ENCODE results near the gene PRM2. TPM values are rescaled to one million over a fixed set of nuclear protein-coding genes. Genes with fewer than 3 reads are reported as not detected.
A peak's percentile ranks its signal among the peaks of the same experiment; 100 is the strongest.

Gene PRM2
- total and polyA plus RNA-seq, 2 of the 8 experiments (the other 6 are each of a cell fraction or from before 2014, with no cell fraction given): not detected

DNA sequence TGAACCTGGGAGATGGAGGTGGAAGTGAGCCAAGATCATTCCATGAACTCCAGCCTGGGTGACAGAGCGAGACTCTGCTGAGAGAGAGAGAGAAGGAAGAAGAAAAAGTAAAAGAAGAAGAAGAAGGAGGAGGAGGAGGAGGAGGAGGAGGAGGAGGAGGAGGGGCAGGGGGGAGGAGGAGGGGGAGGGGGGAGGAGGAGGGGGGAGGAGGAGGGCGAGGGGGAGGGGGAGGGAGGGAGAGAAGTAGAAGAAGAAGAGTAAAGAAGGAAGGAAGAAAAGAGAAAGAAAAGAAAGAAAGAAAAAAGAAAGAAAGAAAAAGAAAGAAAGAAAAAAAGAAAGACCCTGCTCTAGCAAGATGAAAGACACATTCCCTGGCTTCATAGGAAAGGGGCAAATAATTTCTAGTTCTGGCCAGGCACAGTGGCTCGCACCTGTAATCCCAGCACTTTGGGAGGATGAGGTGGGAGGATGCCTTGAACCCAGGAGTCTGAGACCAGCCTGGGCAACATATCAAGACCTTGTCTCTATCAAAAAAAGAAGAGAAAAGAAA is 43.9 kb downstream of the PRM2 start:
- Histone ChIP-seq H3K36me3 (ENCODE audit: control insufficient read depth in 2 of 4, insufficient read depth in 4 of 4, low read length in 3 of 4) (no peaks in the 10 kb centered on the region), H3K79me2 (ENCODE audit: control insufficient read depth in 1 of 2, insufficient read depth in 2 of 2, low read length in 2 of 2) (no peaks in the 10 kb centered on the region), H3K14ac (ENCODE audit: insufficient read length) (no peak overlapping the region), H3K23me2 (ENCODE audit: low read depth, low read length) (no peaks in the 10 kb centered on the region), H3K4ac (replicated peaks; ENCODE audit: insufficient read length, low read depth, low read length) (no peak overlapping the region), H2BK20ac (ENCODE audit: low read length) (0 out of 2 replicates have a peak overlapping the region, but pooled peaks have one; percentile 72), H3K56ac (replicated peaks; ENCODE audit: insufficient read length, low read depth, low read length) (no peak overlapping the region), H3K23ac (ENCODE audit: insufficient read length) (no peak overlapping the region), H3K27me3 (replicated peaks in 1 of 4; ENCODE audit: control insufficient read depth in 3 of 4, extremely low read depth in 1 of 4, insufficient read depth in 3 of 4, low read length in 3 of 4) (no peaks in the 10 kb centered on the region), H4K8ac (ENCODE audit: extremely low read depth, insufficient read depth, low read length) (no peak overlapping the region), H2AK5ac (ENCODE audit: low read depth, low read length) (no peak overlapping the region), H3K4me1 (replicated peaks in 1 of 4; ENCODE audit: control insufficient read depth in 3 of 4, insufficient read depth in 4 of 4, low read length in 3 of 4) (peaks cover 0 to 4% (median 1%) of the 10 kb centered on the region in 4 experiments; a peak in 3 of 7 replicates), H2BK15ac (ENCODE audit: low read length) (no peak overlapping the region), H4K20me1 (replicated peaks in 1 of 2; ENCODE audit: control insufficient read depth in 1 of 2, insufficient read depth in 2 of 2, low read length in 2 of 2) (no peaks in the 10 kb centered on the region), H2BK12ac (ENCODE audit: low read depth, low read length) (no peak overlapping the region), H2BK5ac (ENCODE audit: low read depth, low read length) (no peak overlapping the region), H4K91ac (replicated peaks; ENCODE audit: insufficient read length, low read length) (no peak overlapping the region), H3K18ac (ENCODE audit: extremely low read depth, low read length) (no peak overlapping the region), H3K9ac (replicated peaks in 1 of 4; ENCODE audit: extremely low read depth in 1 of 4, low read depth in 3 of 4, low read length in 3 of 4) (no peak overlapping the region), H3K79me1 (ENCODE audit: low read depth, low read length) (no peaks in the 10 kb centered on the region), H4K5ac (ENCODE audit: insufficient read length, low read depth, low read length) (no peak overlapping the region), H3K4me3 (ENCODE audit: extremely low read depth in 1 of 4, insufficient read depth in 2 of 4, low read depth in 3 of 4, low read length in 4 of 4) (no peak overlapping the region), H3K27ac (ENCODE audit: low read depth, low read length) (no peak overlapping the region), H3K4me2 (ENCODE audit: insufficient read depth in 1 of 2, low read depth in 2 of 2, low read length in 2 of 2) (no peak overlapping the region), H2BK120ac (replicated peaks; ENCODE audit: low read depth, low read length) (no peak overlapping the region), H2AFZ (ENCODE audit: low read length) (no peak overlapping the region), H3K9me3 (ENCODE audit: insufficient read depth in 2 of 2, low read depth in 1 of 2, low read length in 1 of 2) (no peaks in the 10 kb centered on the region)
- ChIA-PET CTCF (ENCODE audit: partially characterized antibody) (interaction anchor here (1.4 kb wide), 1 partner anchor 19 kb away, joined by 4 read pairs; no protein-coding TSS in a partner anchor), POLR2A (ENCODE audit: partially characterized antibody) (interaction anchor here (1.1 kb wide), 1 partner anchor 127 kb away, joined by 3 read pairs; no protein-coding TSS in a partner anchor)
- DNase-seq (ENCODE audit: low read depth in 1 of 2, low spot score in 2 of 2): no peak
- WGBS, 2 experiments (ENCODE audit: extremely low coverage in 1 of 2, insufficient coverage in 1 of 2, insufficient read length in 1 of 2, insufficient replicate concordance in 2 of 2, low coverage in 1 of 2, low lambda C conversion rate in 2 of 2, missing lambda C conversion rate in 1 of 2): 61% methylated on average over 3 of the region's 3 CpGs; no CpG with 5 or more reads in 1 of the 2 experiments
- no peak for FAIRE-seq
- TF ChIP-seq ATF2 (IDR thresholded peaks at IDR 0.05; ENCODE audit: low read length): no peak
- no peak for TF ChIP-seq SRF (IDR thresholded peaks at IDR 0.05; ENCODE audit: low read depth, low read length)
- TF ChIP-seq JUND (IDR thresholded peaks at IDR 0.05; ENCODE audit: low read length): no peak
- no peak for TF ChIP-seq RAD21 (IDR thresholded peaks at IDR 0.05 in 1 of 2, conservative IDR thresholded peaks at IDR 0.05 in 1 of 2; ENCODE audit: low read depth in 2 of 2, low read length in 2 of 2)
- no peak for TF ChIP-seq TBP (IDR thresholded peaks at IDR 0.05; ENCODE audit: low read depth, low read length)
- no peak for TF ChIP-seq SIN3A (conservative IDR thresholded peaks at IDR 0.05 in 1 of 2, IDR thresholded peaks at IDR 0.05 in 1 of 2; ENCODE audit: low read depth in 1 of 2, low read length in 2 of 2)
- TF ChIP-seq CREB1 (IDR thresholded peaks at IDR 0.05): no peak
- no peak for TF ChIP-seq NRF1 (IDR thresholded peaks at IDR 0.05; ENCODE audit: low read depth, low read length)
- TF ChIP-seq, protein P1, sequence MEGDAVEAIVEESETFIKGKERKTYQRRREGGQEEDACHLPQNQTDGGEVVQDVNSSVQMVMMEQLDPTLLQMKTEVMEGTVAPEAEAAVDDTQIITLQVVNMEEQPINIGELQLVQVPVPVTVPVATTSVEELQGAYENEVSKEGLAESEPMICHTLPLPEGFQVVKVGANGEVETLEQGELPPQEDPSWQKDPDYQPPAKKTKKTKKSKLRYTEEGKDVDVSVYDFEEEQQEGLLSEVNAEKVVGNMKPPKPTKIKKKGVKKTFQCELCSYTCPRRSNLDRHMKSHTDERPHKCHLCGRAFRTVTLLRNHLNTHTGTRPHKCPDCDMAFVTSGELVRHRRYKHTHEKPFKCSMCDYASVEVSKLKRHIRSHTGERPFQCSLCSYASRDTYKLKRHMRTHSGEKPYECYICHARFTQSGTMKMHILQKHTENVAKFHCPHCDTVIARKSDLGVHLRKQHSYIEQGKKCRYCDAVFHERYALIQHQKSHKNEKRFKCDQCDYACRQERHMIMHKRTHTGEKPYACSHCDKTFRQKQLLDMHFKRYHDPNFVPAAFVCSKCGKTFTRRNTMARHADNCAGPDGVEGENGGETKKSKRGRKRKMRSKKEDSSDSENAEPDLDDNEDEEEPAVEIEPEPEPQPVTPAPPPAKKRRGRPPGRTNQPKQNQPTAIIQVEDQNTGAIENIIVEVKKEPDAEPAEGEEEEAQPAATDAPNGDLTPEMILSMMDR (IDR thresholded peaks at IDR 0.05; ENCODE audit: control extremely low read depth in 1 of 3, insufficient read depth in 1 of 3, low read depth in 1 of 3, low read length in 3 of 3): no peak

All from H1 (cell line).